Measurements from ENCODE around the gene RRAGC. TPM values are rescaled to one million over a fixed set of nuclear protein-coding genes. Genes with fewer than 3 reads are reported as not detected.
A peak's percentile ranks its signal among the peaks of the same experiment; 100 is the strongest.

Gene RRAGC
- polyA plus RNA-seq (2011; rRNA removed) = 6.5 and 11.1 TPM in 2 replicates
- 4.5 and 7.9 TPM in 2 replicates for polyA minus RNA-seq (2011; rRNA and poly(A)+ RNA removed)

- CTCF ChIA-PET = interaction anchor here (0.8 kb wide), 1 partner anchor 10 kb away, joined by 3 read pairs; no protein-coding TSS in a partner anchor
- peak; percentile 78 for DNase-seq (ENCODE audit: low read depth)
- TF ChIP-seq CTCF (IDR thresholded peaks at IDR 0.05; ENCODE audit: insufficient read depth, low read depth, low read length) = no peak
- peaks cover 6% of the 10 kb centered on the region for H3K36me3 ChIP-seq (ENCODE audit: control insufficient read depth, insufficient read depth, low read length)
- peak within 1 kb of the TSS; percentile 93 for H3K4me3 ChIP-seq (ENCODE audit: low read depth, low read length)
- POLR2A ChIA-PET = no interaction called here
- H3K27me3 ChIP-seq (ENCODE audit: control insufficient read depth, insufficient read depth, low read length) = no peaks in the 10 kb centered on the region
Observed at GRCh38 chr1:38859561-38860453, at the start of gene RRAGC. RRAGC (minus strand) TSS chr1:38859772; CDS start chr1:38859646, 126 bp downstream.

- ChIA-PET POLR2A (no interaction called here), CTCF (no interaction called here)
- Histone ChIP-seq H3K36me3 (ENCODE audit: control insufficient read depth, insufficient read depth, low read length) (no peaks in the 10 kb centered on the region), H3K27me3 (ENCODE audit: control insufficient read depth, insufficient read depth, low read length) (no peaks in the 10 kb centered on the region), H3K4me3 (ENCODE audit: low read depth, low read length) (no peak overlapping the region)
- no peak for DNase-seq (ENCODE audit: low read depth)
- no peak for TF ChIP-seq CTCF (IDR thresholded peaks at IDR 0.05; ENCODE audit: insufficient read depth, low read depth, low read length)
Observed at GRCh38 chr1:38908821-38909220, 49.2 kb upstream of the RRAGC start.

GRCh38 chr1:38905985-38906384 is 46.4 kb upstream of the RRAGC start:
- DNase-seq (ENCODE audit: low read depth) = no peak
- H3K27me3 ChIP-seq (ENCODE audit: control insufficient read depth, insufficient read depth, low read length) = no peaks in the 10 kb centered on the region
- no peak for TF ChIP-seq CTCF (IDR thresholded peaks at IDR 0.05; ENCODE audit: insufficient read depth, low read depth, low read length)
- ChIA-PET CTCF (no interaction called here), POLR2A (no interaction called here)
- H3K4me3 ChIP-seq (ENCODE audit: low read depth, low read length) = no peak overlapping the region
- H3K36me3 ChIP-seq (ENCODE audit: control insufficient read depth, insufficient read depth, low read length) = no peaks in the 10 kb centered on the region

- no peak for DNase-seq (ENCODE audit: low read depth)
- no peak overlapping the region for H3K4me3 ChIP-seq (ENCODE audit: low read depth, low read length)
- no peaks in the 10 kb centered on the region for H3K36me3 ChIP-seq (ENCODE audit: control insufficient read depth, insufficient read depth, low read length)
- POLR2A ChIA-PET = no interaction called here
- CTCF ChIA-PET = no interaction called here
- no peaks in the 10 kb centered on the region for H3K27me3 ChIP-seq (ENCODE audit: control insufficient read depth, insufficient read depth, low read length)
- TF ChIP-seq CTCF (IDR thresholded peaks at IDR 0.05; ENCODE audit: insufficient read depth, low read depth, low read length) = no peak
Observed at GRCh38 chr1:38899560-38899959, 40.0 kb upstream of the RRAGC start.

GRCh38 chr1:38898653-38899230 is 39.2 kb upstream of the RRAGC start:
- ChIA-PET CTCF (no interaction called here), POLR2A (no interaction called here)
- no peak overlapping the region for H3K4me3 ChIP-seq (ENCODE audit: low read depth, low read length)
- DNase-seq (ENCODE audit: low read depth) = no peak
- H3K27me3 ChIP-seq (ENCODE audit: control insufficient read depth, insufficient read depth, low read length) = no peaks in the 10 kb centered on the region
- H3K36me3 ChIP-seq (ENCODE audit: control insufficient read depth, insufficient read depth, low read length) = no peaks in the 10 kb centered on the region
- TF ChIP-seq CTCF (IDR thresholded peaks at IDR 0.05; ENCODE audit: insufficient read depth, low read depth, low read length) = no peak

Measured in BJ (cell line).